Left lung (tissue), 10 donors: ENCODE data around the gene PCAT7. TPM values are rescaled to one million over a fixed set of nuclear protein-coding genes. Genes with fewer than 3 reads are reported as not detected.

Experiments
- ATAC-seq: fragments of 200-7000 bp; cut with Tn5 transposase; one replicate; pipeline ENCODE4 v1.9.1; 2020; ENCODE audit warnings: moderate library complexity
- DNase-seq, 4 donors: peaks; one replicate each; pipeline ENCODE4 v3.0.0-alpha.2; 2013 to 2020
- H3K27ac ChIP-seq, 2 donors: fragments of 200-600 bp; sonication (generic) in 1 of 2; one replicate each; pipeline versions ENCODE4 v1.5.0 to v1.8.0; 2020 to 2021
- H3K27me3 ChIP-seq, 2 donors: fragments of 200-600 bp; sonication (generic) in 1 of 2; one replicate each; pipeline versions ENCODE4 v1.5.0 to v1.8.0; 2020 to 2021
- H3K36me3 ChIP-seq, 2 donors: fragments of 200-600 bp; sonication (generic) in 1 of 2; one replicate each; pipeline versions ENCODE4 v1.5.0 to v1.8.0; 2020 to 2021
- H3K4me1 ChIP-seq, 2 donors: fragments of 200-600 bp; one replicate each; pipeline ENCODE4 v1.8.0; 2021
- H3K4me3 ChIP-seq, 2 donors: fragments of 200-600 bp; sonication (generic) in 1 of 2; one replicate each; pipeline versions ENCODE4 v1.5.0 to v1.8.0; 2020 to 2021; ENCODE audit warnings: mild to moderate bottlenecking in 1 of 2
- H3K9me3 ChIP-seq, 2 donors: fragments of 200-600 bp; sonication (generic) in 1 of 2; one replicate each; pipeline versions ENCODE4 v1.5.0 to v1.8.0; 2020 to 2021
- intact Hi-C, 2 donors: fragments of 100-400 bp; cut with DNase I; formaldehyde crosslinking; loops; one replicate each; pipeline versions ENCODE4 v1.11.2 to v1.14.2; 2022
- polyA plus RNA-seq, 6 donors: library from polyadenylated mRNA; unstranded; fragments of 120-200 nt; gene quantifications; one replicate each; pipeline ENCODE4 v1.2.1, GENCODE V29; 2013; ENCODE audit not compliant: insufficient read length in 6 of 6
- total RNA-seq, 2 donors: library from RNA; stranded (reverse); fragmentation: NEBNext Ultra II Directional; extraction: Animal tissue kit (Norgen Biotek cat#: 25700); gene quantifications; one replicate each; pipeline ENCODE4 v1.2.1, GENCODE V29; 2021
- TF ChIP-seq, protein P1 (sequence below), 2 donors: fragments of 200-600 bp; sonication (generic) in 1 of 2; IDR thresholded peaks; one replicate each; pipeline versions ENCODE4 v1.5.0 to v1.8.0; 2021; ENCODE audit warnings: antibody characterized with exemption in 2 of 2
- donor health status: DM: no; HTN: yes; CAD: no.
- donor health status: DM: no; HTN: no; CAD: no.

Gene PCAT7
- total and polyA plus RNA-seq, 8 donors, result 0.23 to 1.2 (median 0.51) TPM; not detected in 1

DNA sequence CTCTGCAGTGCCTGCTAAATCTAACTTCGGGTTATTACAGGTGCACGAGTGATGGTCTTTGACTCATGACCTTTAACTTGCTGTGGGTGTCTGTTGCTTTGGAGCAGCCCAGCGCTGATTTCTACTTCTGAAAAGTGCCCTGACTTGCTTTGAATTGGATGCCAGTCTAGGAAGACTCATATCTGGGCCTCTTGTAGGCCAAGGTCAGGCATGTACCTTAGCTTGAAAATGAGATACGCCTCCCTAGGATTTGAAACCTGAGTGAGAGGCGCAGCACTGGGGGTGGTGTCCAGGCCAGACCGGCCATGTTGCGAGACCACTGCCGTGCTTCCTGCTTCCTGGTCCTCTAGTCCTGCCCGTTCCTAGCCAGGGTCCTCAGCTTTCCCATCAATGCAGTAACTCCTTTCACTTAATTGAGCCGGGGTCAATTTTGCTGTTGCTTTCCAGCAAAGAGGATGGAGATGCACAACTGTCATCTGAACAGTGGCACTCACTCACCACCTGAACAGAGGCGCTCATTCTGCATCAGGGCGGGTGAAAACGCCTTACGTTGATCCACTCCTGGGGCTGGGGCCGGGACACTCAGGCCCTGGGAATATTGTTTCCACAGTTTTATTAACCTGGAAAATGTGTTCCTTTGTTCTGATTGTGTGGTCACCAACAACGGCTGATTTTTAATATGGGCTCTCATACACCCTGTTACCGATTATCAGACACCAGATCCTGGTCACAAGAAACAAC, 14.3 kb downstream of the PCAT7 start:
- Histone ChIP-seq H3K27me3 (no peaks in the 10 kb centered on the region), H3K4me3 (no peak overlapping the region), H3K4me1 (no peaks in the 10 kb centered on the region), H3K27ac (no peak overlapping the region), H3K9me3 (no peaks in the 10 kb centered on the region), H3K36me3 (no peaks in the 10 kb centered on the region)
- intact Hi-C loops, result no loop called here
- ATAC-seq (no peak), DNase-seq (no peak)
- TF ChIP-seq, protein P1, sequence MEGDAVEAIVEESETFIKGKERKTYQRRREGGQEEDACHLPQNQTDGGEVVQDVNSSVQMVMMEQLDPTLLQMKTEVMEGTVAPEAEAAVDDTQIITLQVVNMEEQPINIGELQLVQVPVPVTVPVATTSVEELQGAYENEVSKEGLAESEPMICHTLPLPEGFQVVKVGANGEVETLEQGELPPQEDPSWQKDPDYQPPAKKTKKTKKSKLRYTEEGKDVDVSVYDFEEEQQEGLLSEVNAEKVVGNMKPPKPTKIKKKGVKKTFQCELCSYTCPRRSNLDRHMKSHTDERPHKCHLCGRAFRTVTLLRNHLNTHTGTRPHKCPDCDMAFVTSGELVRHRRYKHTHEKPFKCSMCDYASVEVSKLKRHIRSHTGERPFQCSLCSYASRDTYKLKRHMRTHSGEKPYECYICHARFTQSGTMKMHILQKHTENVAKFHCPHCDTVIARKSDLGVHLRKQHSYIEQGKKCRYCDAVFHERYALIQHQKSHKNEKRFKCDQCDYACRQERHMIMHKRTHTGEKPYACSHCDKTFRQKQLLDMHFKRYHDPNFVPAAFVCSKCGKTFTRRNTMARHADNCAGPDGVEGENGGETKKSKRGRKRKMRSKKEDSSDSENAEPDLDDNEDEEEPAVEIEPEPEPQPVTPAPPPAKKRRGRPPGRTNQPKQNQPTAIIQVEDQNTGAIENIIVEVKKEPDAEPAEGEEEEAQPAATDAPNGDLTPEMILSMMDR (IDR thresholded peaks at IDR 0.05), result no peak

DNA sequence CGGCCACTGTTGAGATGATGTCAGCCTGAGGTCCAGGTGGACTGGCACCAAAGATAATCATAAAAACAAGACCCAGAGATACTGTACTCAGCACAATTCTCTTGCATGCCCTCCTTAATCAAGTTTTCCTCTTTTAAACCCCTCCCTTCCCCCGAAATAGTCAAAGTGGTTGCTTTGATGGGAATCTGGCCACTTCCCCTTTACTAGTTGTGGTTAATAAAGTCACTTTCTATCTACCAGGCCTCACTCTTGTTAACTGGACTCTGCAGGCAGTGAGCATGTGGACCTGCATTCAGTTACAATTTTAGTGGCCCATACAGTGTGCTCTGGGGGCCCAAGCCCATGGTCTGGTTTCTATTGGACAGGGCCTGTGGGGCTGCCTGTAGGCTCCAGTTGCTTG, 21.2 kb downstream of the PCAT7 start:
- TF ChIP-seq, protein P1 (IDR thresholded peaks at IDR 0.05), result no peak
- intact Hi-C loops, result no loop called here
- Histone ChIP-seq H3K4me3 (no peak overlapping the region), H3K27me3 (no peaks in the 10 kb centered on the region), H3K9me3 (no peaks in the 10 kb centered on the region), H3K27ac (no peak overlapping the region), H3K4me1 (no peaks in the 10 kb centered on the region), H3K36me3 (no peaks in the 10 kb centered on the region)
- ATAC-seq (no peak), DNase-seq (no peak)

DNA sequence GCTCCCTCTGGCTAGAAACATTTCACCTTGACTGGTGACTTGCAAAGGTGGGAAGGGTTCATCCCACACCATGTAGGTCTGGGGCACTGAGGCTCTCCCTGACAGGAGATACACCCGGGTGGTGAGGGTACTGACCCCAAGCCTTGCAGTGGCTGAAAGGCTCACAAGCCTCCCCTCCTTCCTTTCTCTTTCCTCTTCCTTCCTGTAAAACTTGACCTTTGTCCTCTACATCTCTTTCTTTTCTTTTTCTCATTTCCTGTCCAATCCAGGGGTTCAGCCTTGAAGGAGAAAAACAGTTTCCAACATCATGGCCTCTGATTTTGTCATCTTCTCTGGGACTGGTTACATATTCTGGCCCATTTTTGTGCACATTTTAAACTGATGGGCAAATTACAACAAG, 22.2 kb downstream of the PCAT7 start:
- TF ChIP-seq, protein P1 (IDR thresholded peaks at IDR 0.05), result no peak
- H3K9me3 ChIP-seq, result no peaks in the 10 kb centered on the region
- no peaks in the 10 kb centered on the region for H3K36me3 ChIP-seq
- intact Hi-C loops, result no loop called here
- DNase-seq, result no peak
- H3K27ac ChIP-seq, result no peak overlapping the region
- H3K27me3 ChIP-seq, result no peaks in the 10 kb centered on the region
- no peak for ATAC-seq
- H3K4me1 ChIP-seq, result no peaks in the 10 kb centered on the region
- no peak overlapping the region for H3K4me3 ChIP-seq

DNA sequence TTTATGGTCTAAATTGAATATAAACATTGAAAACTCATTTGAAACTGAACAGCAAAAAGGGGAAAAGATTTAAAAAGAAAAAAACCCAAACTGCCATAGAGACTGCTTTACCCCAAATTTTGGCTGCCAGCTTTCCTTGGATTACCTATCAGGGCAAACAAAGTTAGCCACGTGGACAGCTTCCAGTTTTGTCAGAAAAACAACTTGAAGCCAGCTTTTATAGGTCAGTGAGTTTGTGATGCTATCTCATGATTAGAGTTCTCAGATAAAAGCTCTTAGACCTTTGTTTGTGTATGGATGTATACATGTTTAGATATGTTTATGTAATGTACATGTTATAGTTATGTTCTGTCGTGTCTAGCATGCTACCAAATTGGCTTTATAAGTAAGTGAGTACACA, 22.7 kb downstream of the PCAT7 start:
- ATAC-seq (no peak), DNase-seq (no peak)
- H3K9me3 ChIP-seq, result no peaks in the 10 kb centered on the region
- H3K36me3 ChIP-seq, result no peaks in the 10 kb centered on the region
- TF ChIP-seq, protein P1 (IDR thresholded peaks at IDR 0.05), result no peak
- intact Hi-C loops, result no loop called here
- H3K27me3 ChIP-seq, result no peaks in the 10 kb centered on the region
- no peaks in the 10 kb centered on the region for H3K4me1 ChIP-seq
- no peak overlapping the region for H3K4me3 ChIP-seq
- no peak overlapping the region for H3K27ac ChIP-seq

DNA sequence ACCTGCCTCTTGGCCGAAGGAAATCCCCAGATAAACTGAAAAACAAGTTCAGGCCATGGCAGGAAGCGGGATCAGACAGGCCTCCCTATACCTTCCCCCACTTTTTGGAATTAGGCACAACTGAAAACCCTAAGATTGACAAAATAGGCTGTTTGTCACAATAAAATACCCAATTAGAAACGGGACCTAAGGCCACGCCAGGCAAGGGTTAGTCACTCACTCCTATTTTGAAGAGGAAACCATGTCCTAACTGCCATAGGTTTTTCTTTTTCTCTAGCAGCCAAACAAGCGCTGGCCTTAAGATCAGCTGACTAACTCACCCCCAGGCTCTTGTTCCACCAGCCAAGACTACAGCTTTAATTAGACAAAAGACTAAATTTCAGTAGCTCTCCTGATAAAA, 26.8 kb downstream of the PCAT7 start:
- ATAC-seq (no peak), DNase-seq (no peak)
- H3K27ac ChIP-seq, result no peak overlapping the region
- no peak overlapping the region for H3K4me3 ChIP-seq
- H3K27me3 ChIP-seq, result no peaks in the 10 kb centered on the region
- TF ChIP-seq, protein P1 (IDR thresholded peaks at IDR 0.05), result no peak
- intact Hi-C loops, result no loop called here
- no peaks in the 10 kb centered on the region for H3K36me3 ChIP-seq
- H3K9me3 ChIP-seq, result no peaks in the 10 kb centered on the region
- H3K4me1 ChIP-seq, result no peaks in the 10 kb centered on the region
